H1 (cell line): Measurements from ENCODE around the gene RAB29. TPM values are rescaled to one million over a fixed set of nuclear protein-coding genes. Genes with fewer than 3 reads are reported as not detected.

Experiments
- CBX8 ChIP-seq: fragments of 300-800, 300-1000 bp; sonication (generic); IDR thresholded peaks from 2 replicates; pipeline ENCODE4 v1.7.1; 2016; ENCODE audit warnings: low read depth, low read length, borderline replicate concordance
- CTCF ChIP-seq, 3 experiments: IDR thresholded peaks; 1 replicate in 2 of 3; 2 replicates in 1 of 3; pipeline versions ENCODE4 v1.5.1 to v1.6.1; 2011; ENCODE audit warnings: low read length in 3 of 3, mild to moderate bottlenecking in 3 of 3, inconsistent platforms in 2 of 3, low read depth in 1 of 3, moderate library complexity in 1 of 3; ENCODE audit not compliant: insufficient read depth in 1 of 3; ENCODE audit errors: control extremely low read depth in 1 of 3
- HDAC2 ChIP-seq, 2 experiments: fragments of 300-600 bp in 1 of 2; sonication (generic) in 1 of 2; IDR thresholded peaks; 2 replicates each; pipeline ENCODE4 v1.6.1; 2011 to 2012; ENCODE audit warnings: low read depth in 2 of 2, low read length in 2 of 2, mild to moderate bottlenecking in 2 of 2, moderate library complexity in 2 of 2, borderline replicate concordance in 1 of 2, inconsistent platforms in 1 of 2
- KDM1A ChIP-seq: fragments of 200-600, 300-600 bp; sonication (generic); IDR thresholded peaks from 2 replicates; pipeline ENCODE4 v1.7.1; 2016; ENCODE audit warnings: mild to moderate bottlenecking, low read length, borderline replicate concordance
- SIRT6 ChIP-seq: IDR thresholded peaks from one replicate; pipeline ENCODE4 v1.7.1; 2012; ENCODE audit warnings: low read length, inconsistent platforms
- SIX5 ChIP-seq: IDR thresholded peaks from 2 replicates; pipeline ENCODE4 v1.6.1; 2011; ENCODE audit warnings: mild to moderate bottlenecking, low read depth, low read length
- TEAD4 ChIP-seq: IDR thresholded peaks from 2 replicates; pipeline ENCODE4 v1.6.1; 2012; ENCODE audit warnings: low read depth, low read length, inconsistent platforms, mixed read lengths
- polyA plus RNA-seq, 7 experiments: library from polyadenylated mRNA; depleted of rRNA in 3 of 7; stranded (reverse) in 5 of 7; unstranded in 2 of 7; fragments of >200 nt in 5 of 7; fragments of 200-250 nt in 2 of 7; gene quantifications; 1 replicate in 5 of 7; 2 replicates in 1 of 7; 4 replicates in 1 of 7; pipeline versions ENCODE4 v1.2.1 to v1.2.3, GENCODE V29; 2011 to 2013; ENCODE audit warnings: missing spikeins in 2 of 7, mixed read lengths in 2 of 7
- total RNA-seq: library from RNA; stranded (reverse); fragmentation: NEBNext Ultra II Directional; extraction: Animal tissue kit (Norgen Biotek cat#: 25700); gene quantifications from 2 replicates; pipeline ENCODE4 v1.2.1, GENCODE V29; 2021

Gene RAB29
- total and polyA plus RNA-seq, 2 of the 8 experiments (the other 6 are each of a cell fraction or from before 2014, with no cell fraction given), result 10.1 to 17.3 TPM

DNA sequence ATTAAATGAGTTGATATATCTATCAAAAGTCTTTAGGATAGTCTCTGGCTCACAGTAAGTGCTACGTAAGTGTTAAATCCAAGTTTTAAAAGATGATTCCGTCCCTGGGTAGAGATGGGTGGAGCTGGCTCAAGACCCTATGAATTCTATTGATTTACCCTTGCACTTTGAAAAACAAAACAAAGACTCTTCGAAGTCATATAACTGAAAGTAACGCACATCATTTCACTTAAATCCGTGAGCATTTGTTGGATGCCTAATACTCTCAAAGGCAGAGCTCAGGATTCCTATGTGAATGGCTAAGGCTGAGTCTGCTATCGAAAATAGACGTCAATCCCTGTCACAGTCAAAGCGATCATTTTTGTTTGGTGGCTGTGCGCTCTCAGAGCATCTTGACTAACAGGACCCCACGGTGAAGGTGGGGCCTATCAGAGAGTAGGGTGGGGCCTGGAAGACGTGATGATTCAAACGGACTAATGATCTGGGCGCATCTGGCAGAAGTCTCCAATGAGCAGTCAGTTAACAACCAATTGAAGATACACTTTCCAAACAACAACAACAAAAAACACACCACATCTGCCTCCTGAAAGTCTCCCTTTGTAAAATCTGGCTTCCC lies 24.1 kb downstream of the RAB29 start (continued):
- TF ChIP-seq TEAD4 (no peak), KDM1A (no peak), CTCF (IDR thresholded peaks at IDR 0.05; ENCODE audit: control extremely low read depth in 1 of 3, insufficient read depth in 1 of 3, low read depth in 1 of 3, low read length in 3 of 3) (no peak), SIX5 (no peak), HDAC2 (IDR thresholded peaks at IDR 0.05; ENCODE audit: borderline replicate concordance in 1 of 2, low read depth in 2 of 2, low read length in 2 of 2) (no peak), SIRT6 (no peak), CBX8 (no peak)
- TF ChIP-seq, all 59 proteins: peak for 0
